SH-SY5Y (cell line): ENCODE measurements around the gene EPHA1.

Experiments
- GATA2 ChIP-seq: IDR thresholded peaks from 2 replicates; pipeline ENCODE4 v1.6.1; 2011; ENCODE audit warnings: mild to moderate bottlenecking, low read depth, low read length
- GATA3 ChIP-seq: IDR thresholded peaks from 2 replicates; pipeline ENCODE4 v1.6.1; 2011; ENCODE audit warnings: low read depth, mild to moderate bottlenecking, low read length, moderate library complexity

Gene EPHA1

GRCh38 chr7:143439866-143440265 is 31.2 kb upstream of the EPHA1 start:
- TF ChIP-seq GATA2 = no peak
- TF ChIP-seq GATA3 = no peak

GRCh38 chr7:143437578-143437977 is 28.9 kb upstream of the EPHA1 start:
- TF ChIP-seq GATA3 = no peak
- no peak for TF ChIP-seq GATA2

GRCh38 chr7:143436325-143436946 is 27.8 kb upstream of the EPHA1 start:
- TF ChIP-seq GATA2 = no peak
- TF ChIP-seq GATA3 = no peak

- no peak for TF ChIP-seq GATA3
- TF ChIP-seq GATA2 = no peak
These were observed 26.6 kb upstream of the EPHA1 start for GRCh38 chr7:143435266-143435665.

- TF ChIP-seq GATA2 (no peak), GATA3 (no peak)
These were observed 26.0 kb upstream of the EPHA1 start for GRCh38 chr7:143434660-143435059.

GRCh38 chr7:143433759-143434158 is 25.1 kb upstream of the EPHA1 start:
- TF ChIP-seq GATA2 (no peak), GATA3 (no peak)

- no peak for TF ChIP-seq GATA2
- no peak for TF ChIP-seq GATA3
These were observed 22.5 kb upstream of the EPHA1 start for GRCh38 chr7:143431109-143431508.

- TF ChIP-seq GATA2 = no peak
- TF ChIP-seq GATA3 = no peak
These were observed 21.4 kb upstream of the EPHA1 start for GRCh38 chr7:143429770-143430698.

- TF ChIP-seq GATA2 (no peak), GATA3 (no peak)
These were observed 18.0 kb upstream of the EPHA1 start for GRCh38 chr7:143426479-143427142.

- TF ChIP-seq GATA2 (no peak), GATA3 (no peak)
These were observed 13.4 kb upstream of the EPHA1 start for GRCh38 chr7:143422033-143422432.

GRCh38 chr7:143419880-143420279 is 11.2 kb upstream of the EPHA1 start:
- TF ChIP-seq GATA2 (no peak), GATA3 (no peak)

- TF ChIP-seq GATA2 (no peak), GATA3 (no peak)
These were observed 10.2 kb upstream of the EPHA1 start for GRCh38 chr7:143418681-143419458.

- TF ChIP-seq GATA2 (no peak), GATA3 (no peak)
These were observed 9.2 kb upstream of the EPHA1 start for GRCh38 chr7:143417734-143418383.
